ELF-1 (cell line): ENCODE results near the gene TAP2.

Source experiments
- DNase-seq: peaks from one replicate; pipeline ENCODE4 v3.0.0-alpha.2; 2016; ENCODE audit warnings: low read depth, low spot score

TAP2 gene

GRCh38 chr6:32792901-32793435 lies 45.6 kb downstream of the TAP2 start:
- DNase-seq = no peak

DNA sequence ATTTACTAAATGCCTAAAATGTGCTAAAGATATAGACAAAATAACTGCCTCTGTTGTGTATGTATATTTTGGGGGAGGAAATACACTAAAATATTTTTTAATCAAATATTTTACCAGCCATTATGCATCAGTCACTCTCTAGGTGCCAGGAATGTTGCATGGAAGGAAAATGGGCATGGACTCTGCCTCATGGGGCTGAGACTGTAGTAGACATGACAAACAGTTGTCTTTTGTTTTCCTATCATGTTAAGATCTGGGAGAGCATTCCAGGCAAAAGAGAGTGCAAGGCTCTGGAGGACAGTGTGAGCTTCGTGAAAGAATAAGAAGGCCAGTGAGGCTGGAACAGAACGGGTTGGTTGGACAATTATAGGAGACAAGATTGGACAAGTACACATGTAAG lies 48.2 kb downstream of the TAP2 start:
- peak; percentile 5 for DNase-seq
